Right lobe of liver (tissue), 6 donors: ENCODE measurements around the gene MAPK12. TPM values are rescaled to one million over a fixed set of nuclear protein-coding genes. Genes with fewer than 3 reads are reported as not detected.

Experiments used
- ATAC-seq, 4 donors: fragments of 200-7000 bp; cut with Tn5 transposase; one replicate each; pipeline ENCODE4 v1.9.1; 2020; ENCODE audit warnings: mild to moderate bottlenecking in 4 of 4, moderate library complexity in 4 of 4
- DNase-seq, 3 donors: peaks; one replicate each; pipeline ENCODE4 v3.0.0-alpha.2; 2020
- H3K27ac ChIP-seq, 3 donors: fragments of 200-600 bp; one replicate each; pipeline ENCODE4 v1.8.0; 2022
- H3K27me3 ChIP-seq, 2 donors: fragments of 200-600 bp; one replicate each; pipeline ENCODE4 v1.8.0; 2022
- H3K36me3 ChIP-seq, 4 donors: fragments of 200-600 bp; sonication (generic) in 1 of 4; one replicate each; pipeline versions ENCODE4 v1.5.1 to v1.8.0; 2017 to 2022; ENCODE audit warnings: control low read depth in 1 of 4
- H3K4me1 ChIP-seq, 4 donors: fragments of 200-600 bp; sonication (generic) in 1 of 4; one replicate each; pipeline versions ENCODE4 v1.5.1 to v1.8.0; 2017 to 2022; ENCODE audit warnings: control low read depth in 1 of 4
- H3K4me3 ChIP-seq, 3 donors: fragments of 200-600 bp; one replicate each; pipeline ENCODE4 v1.8.0; 2022
- H3K9me3 ChIP-seq, 4 donors: fragments of 200-600 bp; sonication (generic) in 1 of 4; one replicate each; pipeline versions ENCODE4 v1.5.1 to v1.8.0; 2017 to 2022; ENCODE audit warnings: control low read depth in 1 of 4
- POLR2A ChIP-seq: fragments of 450-650 bp; IDR thresholded peaks from one replicate; pipeline ENCODE4 v1.6.1; 2017; ENCODE audit warnings: antibody characterized with exemption, mild to moderate bottlenecking
- WGBS: methylation state at CpG from one replicate; pipeline ENCODE4 v1.1.6; 2018; ENCODE audit warnings: low coverage, low lambda C conversion rate; ENCODE audit not compliant: insufficient coverage; ENCODE audit errors: missing lambda C conversion rate; 5-methylcytosine and 5-hydroxymethylcytosine counted together
- intact Hi-C, 2 donors: fragments of 100-400 bp; cut with DNase I; formaldehyde crosslinking; loops; one replicate each; pipeline versions ENCODE4 v1.11.2 to v1.14.1; 2022
- total RNA-seq, 6 experiments: library from RNA; depleted of rRNA in 2 of 6; stranded (reverse); fragments of >200 nt in 2 of 6; fragmentation: NEBNext Ultra II Directional in 3 of 6; extraction: Animal tissue kit (Norgen Biotek cat#: 25700) in 3 of 6; gene quantifications; one replicate each; pipeline versions ENCODE4 v1.1.0 to v1.2.4, GENCODE V29; 2016 to 2023
- TF ChIP-seq, protein P1 (sequence below), 4 donors: fragments of 200-600 bp in 3 of 4; fragments of 450-650 bp in 1 of 4; IDR thresholded peaks; one replicate each; pipeline versions ENCODE4 v1.5.1 to v1.8.0; 2016 to 2022; ENCODE audit warnings: antibody characterized with exemption in 4 of 4, mild to moderate bottlenecking in 2 of 4
- donor health status: DM: no; HTN: yes; CAD: no.
- donor health status: DM: no; HTN: no; CAD: no.
- donor health status: DM: no; HTN: no; CAD: no.
- donor health status: DM: no; HTN: yes; CAD: no.
- donor health status: DM: no; HTN: yes; CAD: no.

MAPK12 gene
- total RNA-seq, 6 experiments from 2014 or later = 2.1 to 7.6 (median 3.6) TPM

DNA sequence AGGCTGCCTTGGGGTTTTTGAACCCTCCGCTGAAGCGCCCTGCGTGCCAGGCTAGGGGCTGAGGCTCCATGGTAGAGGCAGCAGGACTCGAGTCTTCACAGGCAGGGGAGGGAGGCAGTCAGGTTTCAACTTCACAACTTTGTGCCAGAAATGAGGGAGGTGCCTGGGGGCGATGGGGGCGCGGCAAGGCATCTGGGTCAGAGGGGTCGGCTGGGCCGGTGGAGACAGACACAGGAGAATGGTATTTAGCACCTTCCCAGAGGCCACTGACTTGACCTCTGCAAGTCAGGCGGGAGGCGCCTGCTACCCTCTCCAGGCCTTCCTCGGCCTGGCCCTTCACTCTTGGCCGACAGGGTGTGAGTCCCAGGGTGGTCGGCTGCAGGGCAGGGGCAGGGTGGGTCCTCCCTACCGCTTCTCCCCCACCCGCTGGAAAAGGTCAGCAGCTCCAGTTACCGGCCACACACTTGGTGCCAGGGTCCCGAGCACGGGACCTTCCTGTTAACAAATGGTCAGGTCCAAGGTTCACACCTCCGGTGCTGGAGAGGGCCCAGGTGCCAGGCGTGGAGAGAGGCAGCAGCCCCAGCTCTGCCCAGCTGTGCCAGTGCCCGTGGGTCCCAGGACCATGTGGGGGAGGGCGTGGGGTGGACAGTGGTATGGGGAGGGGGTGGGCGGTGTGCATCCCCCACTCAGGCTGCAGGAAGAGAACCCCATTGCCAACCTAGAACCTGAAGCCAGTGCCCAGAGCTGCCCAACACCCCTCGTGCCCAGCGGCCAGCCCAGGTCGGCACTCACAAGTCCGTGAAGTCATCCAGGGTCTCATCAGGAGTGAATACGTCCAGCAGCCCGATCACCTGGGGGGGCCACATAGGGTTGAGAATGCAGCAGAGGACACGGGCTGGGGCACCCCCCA lies 3.8 kb downstream of the MAPK12 start:
- H3K4me3 ChIP-seq = no peak overlapping the region
- DNase-seq (peak; percentile 73 to 92 (median 89)), ATAC-seq (peak; percentile 76 to 82 (median 79))
- peak overlapping the region in 2 of 3 donors; percentile 43 to 47 for H3K27ac ChIP-seq
- 31% methylated on average over 7 of the region's 31 CpGs for WGBS
- peaks cover 0 to 24% (median 8%) of the 10 kb centered on the region in 4 donors for H3K4me1 ChIP-seq
- intact Hi-C loops = no loop called here
- H3K27me3 ChIP-seq = no peaks in the 10 kb centered on the region
- TF ChIP-seq, protein P1, sequence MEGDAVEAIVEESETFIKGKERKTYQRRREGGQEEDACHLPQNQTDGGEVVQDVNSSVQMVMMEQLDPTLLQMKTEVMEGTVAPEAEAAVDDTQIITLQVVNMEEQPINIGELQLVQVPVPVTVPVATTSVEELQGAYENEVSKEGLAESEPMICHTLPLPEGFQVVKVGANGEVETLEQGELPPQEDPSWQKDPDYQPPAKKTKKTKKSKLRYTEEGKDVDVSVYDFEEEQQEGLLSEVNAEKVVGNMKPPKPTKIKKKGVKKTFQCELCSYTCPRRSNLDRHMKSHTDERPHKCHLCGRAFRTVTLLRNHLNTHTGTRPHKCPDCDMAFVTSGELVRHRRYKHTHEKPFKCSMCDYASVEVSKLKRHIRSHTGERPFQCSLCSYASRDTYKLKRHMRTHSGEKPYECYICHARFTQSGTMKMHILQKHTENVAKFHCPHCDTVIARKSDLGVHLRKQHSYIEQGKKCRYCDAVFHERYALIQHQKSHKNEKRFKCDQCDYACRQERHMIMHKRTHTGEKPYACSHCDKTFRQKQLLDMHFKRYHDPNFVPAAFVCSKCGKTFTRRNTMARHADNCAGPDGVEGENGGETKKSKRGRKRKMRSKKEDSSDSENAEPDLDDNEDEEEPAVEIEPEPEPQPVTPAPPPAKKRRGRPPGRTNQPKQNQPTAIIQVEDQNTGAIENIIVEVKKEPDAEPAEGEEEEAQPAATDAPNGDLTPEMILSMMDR (IDR thresholded peaks at IDR 0.05) = no peak
- TF ChIP-seq POLR2A = no peak
- no peaks in the 10 kb centered on the region for H3K36me3 ChIP-seq
- H3K9me3 ChIP-seq = no peaks in the 10 kb centered on the region

DNA sequence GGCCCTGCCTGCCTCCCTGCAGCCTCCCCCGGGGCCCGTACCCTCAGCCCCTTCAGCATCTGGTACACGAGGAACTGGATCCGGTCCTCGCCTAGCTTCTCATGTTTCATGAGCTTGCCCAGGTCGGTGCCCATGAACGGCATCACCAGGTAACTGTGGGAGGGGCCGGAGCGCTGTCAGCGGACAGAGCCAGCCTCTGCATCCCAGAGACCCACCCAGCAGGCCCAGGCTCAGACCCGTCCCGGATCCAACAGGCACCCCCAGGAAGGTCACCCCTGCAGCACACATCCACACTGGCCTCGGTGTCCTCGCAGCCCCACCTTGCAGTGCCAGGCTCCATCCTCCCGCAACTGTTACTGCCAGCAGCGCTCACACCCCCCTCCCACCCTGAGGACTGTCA lies 4.4 kb downstream of the MAPK12 start:
- H3K4me3 ChIP-seq = no peak overlapping the region
- TF ChIP-seq POLR2A = no peak
- TF ChIP-seq, protein P1 (IDR thresholded peaks at IDR 0.05) = no peak
- no peaks in the 10 kb centered on the region for H3K27me3 ChIP-seq
- H3K27ac ChIP-seq = no peak overlapping the region
- WGBS = 81% methylated on average over 6 of the region's 16 CpGs
- H3K4me1 ChIP-seq = peaks cover 0 to 27% (median 8%) of the 10 kb centered on the region in 4 donors
- no peaks in the 10 kb centered on the region for H3K9me3 ChIP-seq
- H3K36me3 ChIP-seq = no peaks in the 10 kb centered on the region
- no peak for DNase-seq
- intact Hi-C loops = no loop called here
- no peak for ATAC-seq

DNA sequence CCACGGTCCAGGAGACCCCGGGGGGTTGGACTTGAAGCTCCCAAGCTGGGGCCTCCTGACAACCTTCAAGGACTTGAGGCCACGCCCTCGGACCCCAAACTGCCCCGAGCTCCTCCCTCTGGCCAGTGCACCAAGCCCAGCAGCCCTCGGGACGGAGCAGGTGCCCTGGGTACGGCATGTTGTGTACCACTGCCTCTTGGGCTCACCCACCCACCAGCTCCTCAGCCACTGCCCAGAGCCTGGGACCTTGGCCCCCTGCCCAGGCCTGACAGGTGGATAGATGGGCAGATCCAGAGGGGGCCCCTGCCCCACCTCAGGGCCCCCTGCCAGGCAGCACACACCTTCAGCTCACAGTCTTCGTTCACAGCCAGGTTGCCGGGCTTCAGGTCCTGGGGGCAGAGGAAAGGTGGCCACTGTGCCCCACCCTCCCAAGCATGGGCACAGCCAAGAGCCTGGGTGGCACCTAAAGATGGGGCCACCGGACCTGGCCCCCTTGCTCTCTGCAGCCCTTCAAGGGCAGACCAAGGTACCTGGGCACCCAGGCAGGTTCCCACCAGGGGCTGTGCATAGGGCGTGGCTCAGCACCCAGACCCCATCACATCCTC lies 5.1 kb downstream of the MAPK12 start:
- H3K27me3 ChIP-seq = no peaks in the 10 kb centered on the region
- intact Hi-C loops = no loop called here

DNA sequence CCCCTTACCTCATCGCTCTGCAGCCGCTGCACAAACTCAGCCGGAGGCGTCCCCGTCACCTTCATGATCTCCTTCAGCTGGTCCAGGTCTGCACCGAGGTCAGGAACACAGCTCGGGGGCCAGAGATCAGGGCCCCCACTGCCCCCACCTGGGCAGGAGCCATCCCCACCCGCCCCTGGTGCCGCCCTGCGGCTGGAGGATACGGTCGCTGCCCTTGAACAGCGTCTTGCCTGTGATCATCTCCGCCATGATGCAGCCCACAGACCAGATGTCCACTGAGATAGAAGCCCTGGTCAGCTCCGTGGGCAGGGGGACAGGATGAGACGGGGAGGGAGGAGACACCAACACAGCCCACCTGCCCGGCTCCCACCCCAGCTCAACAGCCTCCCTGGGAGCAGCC lies 5.9 kb downstream of the MAPK12 start:
- 80% methylated on average over 1 of the region's 17 CpGs for WGBS
- intact Hi-C loops = no loop called here
- no peak for ATAC-seq
- TF ChIP-seq POLR2A = no peak
- TF ChIP-seq, protein P1 (IDR thresholded peaks at IDR 0.05) = no peak
- no peak overlapping the region for H3K4me3 ChIP-seq
- DNase-seq = no peak
- no peaks in the 10 kb centered on the region for H3K9me3 ChIP-seq
- no peak overlapping the region for H3K27ac ChIP-seq
- H3K27me3 ChIP-seq = no peaks in the 10 kb centered on the region
- H3K4me1 ChIP-seq = peaks cover 0 to 34% (median 8%) of the 10 kb centered on the region in 4 donors
- H3K36me3 ChIP-seq = no peaks in the 10 kb centered on the region

More for the DNA sequence above, 5.1 kb downstream of the MAPK12 start:
- DNase-seq (peak in 1 of 3 donors; percentile 55), ATAC-seq (no peak)
- Histone ChIP-seq H3K36me3 (no peaks in the 10 kb centered on the region), H3K9me3 (no peaks in the 10 kb centered on the region), H3K4me1 (peaks cover 0 to 34% (median 8%) of the 10 kb centered on the region in 4 donors), H3K4me3 (no peak overlapping the region), H3K27ac (no peak overlapping the region)
- 53% methylated on average over 2 of the region's 12 CpGs for WGBS
- TF ChIP-seq, protein P1 (IDR thresholded peaks at IDR 0.05) = no peak
- TF ChIP-seq POLR2A = no peak
